Esophagus squamous epithelium (tissue), 5 donors: Measurements from ENCODE around the gene LCK. TPM values are rescaled to one million over a fixed set of nuclear protein-coding genes. Genes with fewer than 3 reads are reported as not detected.
A peak's percentile ranks its signal among the peaks of the same experiment; 100 is the strongest.

Experiments used
- DNase-seq: peaks from one replicate; lab custom pipeline; 2025; lab: John Stamatoyannopoulos, UW
- H3K27ac ChIP-seq, 4 donors: fragments of 200-600 bp; sonication (generic); one replicate each; pipeline ENCODE4 v1.5.1; 2016 to 2019; ENCODE audit warnings: mild to moderate bottlenecking in 1 of 4
- H3K27me3 ChIP-seq, 4 donors: fragments of 200-600 bp; sonication (generic); 1 replicate in 3 of 4; 2 replicates in 1 of 4; pipeline versions ENCODE4 v1.5.1 to v1.6.0; 2017 to 2021; ENCODE audit warnings: antibody characterized with exemption in 1 of 4
- H3K36me3 ChIP-seq, 3 donors: fragments of 200-600 bp; sonication (generic); one replicate each; pipeline ENCODE4 v1.5.1; 2016 to 2019
- H3K4me1 ChIP-seq, 3 donors: fragments of 200-600 bp; sonication (generic); one replicate each; pipeline ENCODE4 v1.5.1; 2017 to 2019
- H3K4me3 ChIP-seq, 4 donors: fragments of 200-600 bp; sonication (generic); 1 replicate in 3 of 4; 2 replicates in 1 of 4; pipeline ENCODE4 v1.5.1; 2016 to 2019; ENCODE audit warnings: mild to moderate bottlenecking in 2 of 4, moderate library complexity in 1 of 4
- H3K9me3 ChIP-seq, 3 donors: fragments of 200-600 bp; sonication (generic); one replicate each; pipeline ENCODE4 v1.5.1; 2016 to 2019
- POLR2A ChIP-seq, 4 donors: fragments of 450-650 bp; IDR thresholded peaks; one replicate each; pipeline ENCODE4 v1.6.1; 2017; ENCODE audit warnings: antibody characterized with exemption in 4 of 4, mild to moderate bottlenecking in 4 of 4, moderate library complexity in 3 of 4
- WGBS, 2 donors: methylation state at CpG; one replicate each; pipeline ENCODE4 v1.1.5; 2018; 5-methylcytosine and 5-hydroxymethylcytosine counted together
- intact Hi-C: fragments of 100-400 bp; cut with DNase I; formaldehyde crosslinking; loops from one replicate; pipeline ENCODE4 v1.15.0; 2022
- total RNA-seq, 4 donors: library from RNA; depleted of rRNA; stranded (reverse); fragments of >200 nt; gene quantifications; one replicate each; pipeline ENCODE4 v1.1.0, GENCODE V29; 2016
- TF ChIP-seq, protein P1 (sequence below), 6 experiments: fragments of 450-650 bp in 4 of 6; fragments of 200-600 bp in 2 of 6; sonication (generic) in 2 of 6; IDR thresholded peaks; one replicate each; pipeline ENCODE4 v1.5.1; 2016 to 2019; ENCODE audit warnings: antibody characterized with exemption in 6 of 6, mild to moderate bottlenecking in 4 of 6, moderate library complexity in 4 of 6
- donor health status: DM: yes; HTN: yes; CAD: no.

Gene LCK
- total RNA-seq, 4 donors from 2014 or later: 1.2 to 9.0 (median 4.5) TPM

DNA sequence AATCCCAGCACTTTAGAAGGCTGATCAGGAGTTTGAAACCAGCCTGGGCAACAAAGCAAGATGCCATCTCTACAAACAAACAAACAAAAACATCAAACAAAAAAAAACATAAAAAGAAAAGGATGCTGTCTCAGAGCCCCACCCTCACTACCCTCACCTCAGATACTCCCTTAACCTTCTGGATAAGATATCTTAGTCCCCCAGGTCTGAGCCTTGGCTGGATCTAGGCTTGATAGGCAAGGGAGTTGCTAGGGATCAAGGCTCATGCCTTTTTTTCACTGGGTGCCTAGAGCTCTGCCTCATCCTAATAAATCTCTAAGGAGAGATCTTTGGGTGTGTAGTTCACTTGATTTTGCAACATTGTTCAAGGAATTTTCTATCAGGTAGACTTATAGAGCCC, 48.3 kb downstream of the LCK start:
- H3K27ac ChIP-seq: peak overlapping the region in 1 of 4 donors; percentile 25
- H3K9me3 ChIP-seq: no peaks in the 10 kb centered on the region
- no peak for DNase-seq
- H3K27me3 ChIP-seq: no peaks in the 10 kb centered on the region
- peaks cover 0 to 52% (median 5%) of the 10 kb centered on the region in 3 donors for H3K4me1 ChIP-seq
- TF ChIP-seq, protein P1, sequence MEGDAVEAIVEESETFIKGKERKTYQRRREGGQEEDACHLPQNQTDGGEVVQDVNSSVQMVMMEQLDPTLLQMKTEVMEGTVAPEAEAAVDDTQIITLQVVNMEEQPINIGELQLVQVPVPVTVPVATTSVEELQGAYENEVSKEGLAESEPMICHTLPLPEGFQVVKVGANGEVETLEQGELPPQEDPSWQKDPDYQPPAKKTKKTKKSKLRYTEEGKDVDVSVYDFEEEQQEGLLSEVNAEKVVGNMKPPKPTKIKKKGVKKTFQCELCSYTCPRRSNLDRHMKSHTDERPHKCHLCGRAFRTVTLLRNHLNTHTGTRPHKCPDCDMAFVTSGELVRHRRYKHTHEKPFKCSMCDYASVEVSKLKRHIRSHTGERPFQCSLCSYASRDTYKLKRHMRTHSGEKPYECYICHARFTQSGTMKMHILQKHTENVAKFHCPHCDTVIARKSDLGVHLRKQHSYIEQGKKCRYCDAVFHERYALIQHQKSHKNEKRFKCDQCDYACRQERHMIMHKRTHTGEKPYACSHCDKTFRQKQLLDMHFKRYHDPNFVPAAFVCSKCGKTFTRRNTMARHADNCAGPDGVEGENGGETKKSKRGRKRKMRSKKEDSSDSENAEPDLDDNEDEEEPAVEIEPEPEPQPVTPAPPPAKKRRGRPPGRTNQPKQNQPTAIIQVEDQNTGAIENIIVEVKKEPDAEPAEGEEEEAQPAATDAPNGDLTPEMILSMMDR (IDR thresholded peaks at IDR 0.05): no peak
- no peak for TF ChIP-seq POLR2A (IDR thresholded peaks at IDR 0.05)
- peaks cover 5 to 39% (median 15%) of the 10 kb centered on the region in 3 donors for H3K36me3 ChIP-seq
- no peak overlapping the region for H3K4me3 ChIP-seq
- intact Hi-C loops: no loop called here

DNA sequence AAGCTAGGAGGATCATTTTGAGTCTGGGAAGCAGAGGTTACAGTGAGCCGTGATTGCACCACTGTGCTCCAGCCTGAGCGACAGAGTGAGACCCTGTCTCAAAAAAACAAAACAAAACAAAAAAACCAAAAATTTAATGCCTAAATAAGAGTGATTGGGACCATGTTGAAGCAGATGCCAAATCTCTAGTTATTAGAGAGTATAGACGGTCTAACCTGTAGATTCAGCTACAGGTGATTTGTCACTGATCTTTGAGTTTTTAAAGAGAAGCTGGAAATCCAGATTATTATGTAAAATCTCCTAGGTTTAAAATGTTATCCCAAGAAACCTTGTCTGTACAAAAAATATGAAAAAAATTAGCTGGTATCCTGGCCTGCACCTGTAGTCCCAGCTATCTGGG, 52.3 kb downstream of the LCK start:
- H3K27ac ChIP-seq: no peak overlapping the region
- H3K36me3 ChIP-seq: peaks cover 12 to 58% (median 15%) of the 10 kb centered on the region in 3 donors
- intact Hi-C loops: no loop called here
- peaks cover 0 to 22% (median 3%) of the 10 kb centered on the region in 3 donors for H3K4me1 ChIP-seq
- no peaks in the 10 kb centered on the region for H3K27me3 ChIP-seq
- no peak for DNase-seq
- H3K4me3 ChIP-seq: no peak overlapping the region
- TF ChIP-seq POLR2A (IDR thresholded peaks at IDR 0.05): no peak
- TF ChIP-seq, protein P1 (IDR thresholded peaks at IDR 0.05): no peak
- WGBS, 2 donors: 100% methylated on average over 3 of the region's 3 CpGs
- H3K9me3 ChIP-seq: peaks cover 0 to 9% (median 0%) of the 10 kb centered on the region in 3 donors

DNA sequence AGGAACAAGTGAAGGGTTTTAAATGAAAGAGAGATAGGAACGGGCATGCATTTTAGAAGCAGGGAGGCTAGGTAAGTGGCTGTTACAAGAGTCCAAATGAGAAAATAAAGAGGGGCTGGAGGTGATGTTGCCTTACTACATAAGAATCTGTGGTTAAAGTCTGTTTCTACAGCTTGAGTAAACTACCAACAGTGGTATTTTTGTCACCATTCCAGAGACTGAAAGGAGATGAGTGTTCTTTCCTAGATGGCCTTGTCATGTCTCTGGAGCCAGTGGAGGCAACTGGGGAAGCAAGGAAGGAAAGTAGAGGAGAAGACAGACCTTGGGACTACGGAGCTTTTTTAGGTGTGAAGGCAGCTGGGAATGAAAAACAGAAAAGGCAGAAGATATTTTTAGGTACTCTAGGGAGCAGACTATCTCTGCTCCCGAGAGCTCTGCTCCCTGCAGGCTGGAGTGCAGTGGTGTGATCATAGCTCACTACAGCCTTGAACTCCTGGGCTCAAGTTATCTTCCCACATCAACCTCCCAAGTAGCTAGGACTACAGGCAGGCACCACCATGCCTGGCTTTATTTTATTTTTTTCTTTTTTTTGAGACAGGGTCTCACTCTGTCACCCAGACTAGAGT, 53.0 kb downstream of the LCK start:
- Histone ChIP-seq H3K4me3 (no peak overlapping the region), H3K36me3 (peaks cover 12 to 58% (median 15%) of the 10 kb centered on the region in 3 donors), H3K9me3 (peaks cover 0 to 9% (median 0%) of the 10 kb centered on the region in 3 donors), H3K4me1 (peaks cover 0 to 22% (median 0%) of the 10 kb centered on the region in 3 donors), H3K27ac (no peak overlapping the region), H3K27me3 (no peaks in the 10 kb centered on the region)
- WGBS, 2 donors: 81 to 93% methylated on average over 3 of the region's 3 CpGs
- intact Hi-C loops: no loop called here
- no peak for DNase-seq
- TF ChIP-seq, protein P1 (IDR thresholded peaks at IDR 0.05): no peak
- no peak for TF ChIP-seq POLR2A (IDR thresholded peaks at IDR 0.05)

DNA sequence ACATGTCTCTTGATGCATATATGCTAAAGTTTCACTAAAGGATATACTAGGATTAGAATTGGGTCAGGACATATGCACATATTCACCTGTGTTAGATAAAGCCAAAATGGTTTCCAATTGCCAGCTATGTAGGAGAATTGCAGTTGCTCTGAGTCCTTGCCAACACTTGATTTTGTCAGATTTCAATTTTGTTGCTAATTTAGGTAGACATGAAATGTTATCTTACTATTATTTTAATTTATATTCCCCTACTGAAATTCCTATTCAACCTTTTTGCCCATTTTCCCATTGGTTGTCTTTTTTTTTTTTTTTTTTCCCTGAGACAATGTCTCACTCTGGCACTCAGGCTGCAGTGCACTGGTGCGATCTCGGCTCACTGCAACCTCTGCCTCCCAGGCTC, 54.2 kb downstream of the LCK start:
- H3K9me3 ChIP-seq: peaks cover 0 to 9% (median 0%) of the 10 kb centered on the region in 3 donors
- WGBS, 2 donors: 96 to 100% methylated on average over 2 of the region's 2 CpGs
- H3K4me3 ChIP-seq: no peak overlapping the region
- intact Hi-C loops: no loop called here
- DNase-seq: no peak
- H3K27ac ChIP-seq: no peak overlapping the region
- H3K27me3 ChIP-seq: no peaks in the 10 kb centered on the region
- peaks cover 12 to 58% (median 15%) of the 10 kb centered on the region in 3 donors for H3K36me3 ChIP-seq
- H3K4me1 ChIP-seq: peaks cover 0 to 23% (median 0%) of the 10 kb centered on the region in 3 donors
- no peak for TF ChIP-seq POLR2A (IDR thresholded peaks at IDR 0.05)
- TF ChIP-seq, protein P1 (IDR thresholded peaks at IDR 0.05): no peak

DNA sequence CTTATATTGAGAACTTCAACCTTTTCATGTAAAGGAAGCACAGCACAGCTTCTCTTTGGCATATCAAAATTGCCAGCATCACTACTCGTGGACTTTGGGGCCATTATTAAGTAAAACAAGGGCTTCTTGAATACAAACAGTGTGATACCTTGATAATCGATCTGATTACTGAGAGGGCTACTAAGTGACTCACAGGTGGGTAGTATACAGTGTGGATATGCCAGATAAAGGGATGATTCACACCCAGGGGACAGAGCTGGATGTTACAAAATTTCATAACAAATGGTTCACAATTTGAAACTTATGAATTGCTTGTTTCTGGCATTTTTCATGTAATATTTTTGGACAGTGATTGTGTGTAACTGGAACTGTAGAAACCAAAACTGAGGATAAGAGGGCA, 56.3 kb downstream of the LCK start:
- intact Hi-C loops: no loop called here
- no peak for DNase-seq
- TF ChIP-seq POLR2A (IDR thresholded peaks at IDR 0.05): no peak
- TF ChIP-seq, protein P1 (IDR thresholded peaks at IDR 0.05): no peak

More for the DNA sequence above, 56.3 kb downstream of the LCK start:
- WGBS, 2 donors: 53 to 54% methylated on average over 2 of the region's 2 CpGs
- H3K9me3 ChIP-seq: peaks cover 0 to 9% (median 0%) of the 10 kb centered on the region in 3 donors
- H3K27ac ChIP-seq: no peak overlapping the region
- H3K4me3 ChIP-seq: no peak overlapping the region
- H3K36me3 ChIP-seq: peaks cover 12 to 49% (median 14%) of the 10 kb centered on the region in 3 donors
- H3K4me1 ChIP-seq: peaks cover 0 to 21% (median 0%) of the 10 kb centered on the region in 3 donors
- H3K27me3 ChIP-seq: no peaks in the 10 kb centered on the region
